Liver (tissue), 3 donors: Measurements from ENCODE around the gene MAPK7.

Experiments used
- ATF3 ChIP-seq: IDR thresholded peaks from 2 replicates; pipeline ENCODE4 v1.6.1; 2016; ENCODE audit warnings: antibody characterized with exemption
- CTCF ChIP-seq: fragments of 150-350 bp; IDR thresholded peaks from 2 replicates; pipeline ENCODE4 v1.5.1; 2017; ENCODE audit warnings: improper control_type of control experiment, low read depth, low read length; ENCODE audit not compliant: missing input control
- EGR1 ChIP-seq, 2 donors: IDR thresholded peaks; 2 replicates each; pipeline ENCODE4 v1.6.1; 2016 to 2018; ENCODE audit warnings: antibody characterized with exemption in 2 of 2, low read depth in 2 of 2
- GABPA ChIP-seq, 2 donors: IDR thresholded peaks in 1 of 2; conservative IDR thresholded peaks in 1 of 2; 2 replicates each; pipeline ENCODE4 v1.6.1; 2016; ENCODE audit warnings: antibody characterized with exemption in 2 of 2, mild to moderate bottlenecking in 1 of 2, moderate library complexity in 1 of 2
- HNF4G ChIP-seq: IDR thresholded peaks from 2 replicates; pipeline ENCODE4 v1.6.1; 2016; ENCODE audit warnings: antibody characterized with exemption
- JUND ChIP-seq, 2 donors: IDR thresholded peaks; 2 replicates each; pipeline ENCODE4 v1.6.1; 2016; ENCODE audit warnings: antibody characterized with exemption in 2 of 2
- MAX ChIP-seq: IDR thresholded peaks from 2 replicates; pipeline ENCODE4 v1.6.1; 2016; ENCODE audit warnings: antibody characterized with exemption
- RAD21 ChIP-seq, 2 donors: IDR thresholded peaks; 2 replicates each; pipeline ENCODE4 v1.6.1; 2016; ENCODE audit warnings: antibody characterized with exemption in 2 of 2, mild to moderate bottlenecking in 2 of 2
- REST ChIP-seq: IDR thresholded peaks from 2 replicates; pipeline ENCODE4 v1.6.1; 2016; ENCODE audit warnings: antibody characterized with exemption, mild to moderate bottlenecking
- RXRA ChIP-seq, 2 donors: IDR thresholded peaks; 2 replicates each; pipeline ENCODE4 v1.6.1; 2017 to 2018; ENCODE audit warnings: antibody characterized with exemption in 2 of 2, mild to moderate bottlenecking in 1 of 2
- SP1 ChIP-seq: IDR thresholded peaks from 2 replicates; pipeline ENCODE4 v1.6.1; 2018; ENCODE audit warnings: antibody characterized with exemption, mild to moderate bottlenecking
- TAF1 ChIP-seq: conservative IDR thresholded peaks from 2 replicates; pipeline ENCODE4 v1.6.1; 2016; ENCODE audit warnings: antibody characterized with exemption, mild to moderate bottlenecking
- YY1 ChIP-seq: IDR thresholded peaks from 2 replicates; pipeline ENCODE4 v1.6.1; 2016; ENCODE audit warnings: antibody characterized with exemption, mild to moderate bottlenecking
- ZBTB33 ChIP-seq: IDR thresholded peaks from 2 replicates; pipeline ENCODE4 v1.6.1; 2016; ENCODE audit warnings: antibody characterized with exemption
- donor health status: healthy.
- donor health status: healthy.

- TF ChIP-seq CTCF (no peak), SP1 (no peak), YY1 (no peak), RXRA (IDR thresholded peaks at IDR 0.05) (peak in 1 of 2 donors; percentile 13), TAF1 (no peak), GABPA (IDR thresholded peaks at IDR 0.05 in 1 of 2, conservative IDR thresholded peaks at IDR 0.05 in 1 of 2) (no peak), RAD21 (IDR thresholded peaks at IDR 0.05) (no peak), JUND (IDR thresholded peaks at IDR 0.05) (no peak), REST (no peak), HNF4G (no peak), ATF3 (no peak), EGR1 (IDR thresholded peaks at IDR 0.05; ENCODE audit: low read depth in 2 of 2) (no peak), MAX (no peak), ZBTB33 (no peak)
Observed at GRCh38 chr17:19370493-19370960, 7.8 kb upstream of the MAPK7 start.
